NK-92 (cell line): ENCODE results near the gene INMT.

ENCODE experiments used
- DNase-seq: peaks from one replicate; lab custom pipeline; 2025; ENCODE audit not compliant: unreplicated experiment; lab: John Stamatoyannopoulos, UW

INMT gene

DNA sequence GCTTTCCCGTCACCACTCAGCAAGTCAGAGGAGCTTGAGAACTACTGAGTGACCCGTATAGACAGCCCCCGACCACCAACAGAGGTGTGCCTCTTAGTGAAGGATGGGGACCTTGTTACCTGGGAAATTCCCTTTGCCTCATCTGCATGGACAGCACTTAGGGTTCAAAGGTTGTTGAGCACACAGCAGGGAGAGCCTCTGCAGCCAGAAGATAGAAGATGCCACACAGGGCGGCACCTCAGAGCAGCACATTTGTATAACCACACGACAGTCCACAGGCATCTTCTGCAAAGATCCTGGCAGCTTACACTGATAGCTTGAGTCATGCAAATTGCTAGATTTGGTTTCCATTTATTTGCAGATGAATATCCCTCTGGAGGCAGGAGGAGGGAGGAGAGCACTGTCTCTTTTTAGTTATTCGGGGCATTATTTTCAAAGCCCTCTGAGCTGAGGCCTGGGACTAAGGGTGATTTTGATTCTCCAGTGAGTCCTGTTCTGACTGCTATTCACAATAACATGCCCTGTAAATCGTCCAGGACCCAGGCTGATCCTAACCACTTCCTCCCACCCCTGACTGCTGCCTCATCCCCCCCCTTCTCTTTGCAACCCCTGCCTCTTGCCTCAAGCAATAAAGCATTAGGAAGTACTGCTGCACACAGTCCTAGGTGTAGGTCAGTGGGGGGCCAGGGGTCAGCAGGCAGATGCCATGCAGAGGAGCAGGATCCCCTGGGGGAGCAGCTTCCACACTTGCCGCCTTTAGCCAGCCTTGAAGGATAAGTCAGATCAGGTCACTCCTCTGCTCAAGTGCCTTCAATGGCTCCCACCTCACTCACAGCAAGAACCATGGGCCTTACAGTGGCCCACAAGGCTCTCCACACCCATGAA, 24.6 kb upstream of the INMT start:
- no peak for DNase-seq

DNA sequence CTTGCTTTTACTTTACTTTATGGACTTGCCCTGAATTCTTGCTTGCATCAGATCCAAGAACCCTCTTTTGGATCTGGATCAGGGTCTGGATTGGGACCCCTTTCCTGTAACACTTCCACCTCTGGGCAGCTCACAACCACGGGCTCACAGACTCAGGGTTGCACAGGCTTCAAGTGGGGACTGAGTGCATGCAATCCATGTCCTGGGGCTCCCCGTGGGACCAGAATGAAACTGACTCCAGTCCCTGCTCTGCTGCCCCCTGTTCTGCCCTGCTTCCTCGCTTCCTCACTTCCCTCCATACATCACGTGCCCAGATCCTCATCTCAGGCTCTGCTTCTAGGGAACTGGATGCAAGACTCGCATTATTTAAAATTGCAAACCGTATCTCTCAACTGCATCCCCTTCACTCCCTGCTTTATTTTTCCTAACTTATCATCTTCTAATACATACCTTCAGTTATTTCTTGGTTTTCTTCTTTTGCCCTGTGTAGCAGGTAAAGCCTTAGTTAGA, 23.3 kb upstream of the INMT start:
- DNase-seq, result no peak

DNA sequence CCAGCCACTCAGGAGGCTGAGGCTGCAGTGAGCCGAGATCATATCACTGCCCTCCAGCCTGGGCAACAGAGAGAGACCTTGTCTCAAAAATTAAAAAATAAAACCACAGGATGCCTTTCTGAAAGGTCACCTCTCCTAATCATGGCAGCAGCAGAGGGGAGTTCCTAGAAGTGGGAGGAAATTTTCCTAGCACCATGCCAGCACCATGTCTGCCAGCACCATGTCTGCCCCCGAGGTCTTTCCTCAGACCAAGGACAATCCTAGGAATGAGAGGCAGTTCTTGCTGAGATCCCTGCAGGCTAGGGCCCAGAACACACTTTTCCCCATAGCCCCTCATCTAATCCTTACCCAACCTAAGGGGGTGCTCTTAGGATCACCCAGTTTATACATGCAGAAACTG, 22.3 kb upstream of the INMT start:
- no peak for DNase-seq

DNA sequence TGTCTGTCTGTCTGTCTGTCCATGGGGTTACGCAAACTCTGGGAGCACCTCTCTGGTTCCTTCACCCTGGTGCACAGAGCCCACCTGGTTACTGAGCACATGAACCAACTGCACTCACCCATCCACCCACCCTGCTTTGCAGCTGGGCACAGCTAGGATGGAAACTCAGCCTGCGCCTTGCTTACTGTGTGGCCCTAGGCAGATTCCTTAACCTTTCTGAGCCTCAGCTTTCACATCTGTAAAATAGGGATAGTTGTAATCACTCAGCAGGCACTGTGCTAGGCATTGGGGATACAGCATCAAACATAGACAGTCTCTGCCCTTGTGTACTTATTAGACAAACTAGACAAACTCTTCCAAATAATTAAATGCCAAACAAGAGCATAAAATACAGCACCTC, 21.8 kb upstream of the INMT start:
- DNase-seq, result no peak

DNA sequence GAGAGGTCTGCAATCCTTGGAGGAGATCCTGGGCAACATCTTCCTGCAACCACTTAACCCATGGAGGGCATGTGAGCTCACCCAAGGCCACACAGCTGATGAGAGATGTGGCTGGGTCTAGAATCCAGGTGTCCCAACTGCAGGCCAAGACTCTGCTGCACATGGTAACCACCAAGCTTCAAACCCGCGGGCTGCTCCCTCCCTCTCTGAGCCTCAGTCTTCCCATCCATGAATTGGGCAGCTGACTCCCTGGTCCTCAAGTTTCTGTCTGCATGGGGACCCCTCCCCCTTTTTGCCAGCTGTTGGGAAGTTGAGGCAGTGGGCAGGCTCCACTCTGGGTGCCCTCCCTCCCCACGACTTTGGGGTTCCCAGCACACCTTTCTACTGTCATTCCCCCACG, 20.9 kb upstream of the INMT start:
- no peak for DNase-seq

DNA sequence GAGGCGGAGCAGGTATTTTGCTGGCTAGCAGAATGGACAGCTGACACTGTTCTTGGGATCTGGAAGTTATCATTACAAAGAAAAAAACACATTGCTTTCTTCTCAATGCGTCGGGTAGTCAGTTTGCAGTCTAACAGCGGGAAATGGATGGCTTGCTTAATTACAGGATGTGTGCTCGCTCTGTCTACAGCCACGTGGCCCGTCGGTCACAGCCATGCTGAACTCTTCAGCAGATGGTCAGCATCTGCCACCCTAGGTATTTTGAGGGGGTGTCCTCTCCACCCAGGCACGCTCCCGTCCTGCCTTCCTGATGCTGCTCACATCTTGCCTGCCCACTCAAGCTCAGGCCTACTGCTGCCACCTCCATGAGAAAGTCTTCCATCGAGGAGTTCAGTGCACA, 20.4 kb upstream of the INMT start:
- no peak for DNase-seq

DNA sequence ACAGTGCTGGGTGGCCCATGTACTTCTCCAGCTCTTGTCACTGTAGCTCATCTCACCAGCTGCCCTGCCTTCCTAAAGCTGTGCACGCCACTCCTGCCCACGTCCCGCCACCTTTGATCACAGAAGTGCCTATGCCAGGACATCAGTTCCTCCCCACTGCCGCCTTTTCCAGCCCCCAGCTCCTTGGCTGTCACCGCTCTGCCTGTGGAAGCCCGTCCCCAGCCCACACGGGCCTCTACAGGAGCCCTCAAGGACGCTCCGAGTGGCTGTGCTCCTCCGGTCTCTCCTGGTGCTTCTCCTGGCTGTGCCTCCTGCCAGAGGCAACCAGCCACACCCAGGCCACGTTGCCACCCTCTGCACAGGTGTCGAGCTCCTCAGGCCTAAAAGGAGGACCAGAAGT, 19.3 kb upstream of the INMT start:
- DNase-seq, result no peak

DNA sequence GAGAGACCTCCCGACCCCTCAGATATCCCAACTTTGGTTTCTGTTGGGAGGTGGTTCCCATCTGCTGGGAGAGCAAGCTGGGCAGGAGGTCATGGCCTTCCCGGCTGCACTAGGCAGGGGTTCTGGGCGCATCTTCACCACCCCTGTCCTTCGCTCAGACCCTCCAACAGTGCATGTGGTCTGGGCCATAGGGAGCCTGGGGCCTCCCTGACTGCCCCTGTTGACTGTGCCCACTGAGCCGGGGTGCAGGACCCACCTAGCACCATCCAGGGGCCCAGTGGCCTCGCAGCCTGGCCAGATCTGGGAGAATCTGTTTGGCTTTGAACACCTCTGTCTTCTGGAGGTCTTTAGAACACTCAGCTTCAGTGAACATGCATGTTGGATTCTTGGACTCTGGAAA, 18.7 kb upstream of the INMT start:
- no peak for DNase-seq

DNA sequence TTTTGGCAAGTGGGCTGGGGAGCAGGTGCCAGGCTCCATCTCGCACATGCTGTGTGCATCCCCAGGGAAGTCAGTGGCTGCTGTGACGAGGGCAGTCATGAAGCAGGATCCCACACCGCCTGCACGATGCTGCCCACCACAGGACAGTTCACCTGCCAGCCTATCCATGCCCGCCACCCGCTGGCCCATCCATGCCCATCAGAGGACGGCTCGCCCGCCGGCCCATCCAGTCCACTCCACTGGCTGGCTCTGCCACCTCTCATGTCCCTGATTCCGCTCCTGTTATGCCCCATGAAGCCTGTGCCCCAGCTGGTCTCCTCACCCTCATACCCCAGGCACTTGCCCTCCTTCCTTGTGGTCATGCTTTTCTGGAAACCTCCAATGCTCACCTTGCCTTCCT, 18.2 kb upstream of the INMT start:
- no peak for DNase-seq

DNA sequence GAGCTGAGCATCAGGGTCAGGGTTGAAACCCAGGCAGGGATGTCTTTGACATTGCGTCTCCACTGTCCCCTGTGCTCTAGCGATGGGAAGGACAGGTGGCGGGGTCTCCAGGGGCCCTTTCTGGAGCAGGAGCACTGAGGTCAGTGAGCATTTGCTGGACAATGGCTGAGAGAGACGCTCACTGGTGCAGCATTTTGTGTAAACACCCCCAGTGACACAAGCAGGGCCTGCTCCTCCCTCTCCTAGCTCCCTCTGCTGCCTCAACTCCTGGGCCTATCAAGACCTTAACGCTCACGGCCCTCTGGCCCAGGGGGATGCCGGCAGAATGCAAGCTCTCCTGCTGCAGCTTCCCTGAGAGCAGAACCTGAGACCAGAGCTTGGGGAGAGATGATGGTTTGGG, 17.4 kb upstream of the INMT start:
- no peak for DNase-seq

DNA sequence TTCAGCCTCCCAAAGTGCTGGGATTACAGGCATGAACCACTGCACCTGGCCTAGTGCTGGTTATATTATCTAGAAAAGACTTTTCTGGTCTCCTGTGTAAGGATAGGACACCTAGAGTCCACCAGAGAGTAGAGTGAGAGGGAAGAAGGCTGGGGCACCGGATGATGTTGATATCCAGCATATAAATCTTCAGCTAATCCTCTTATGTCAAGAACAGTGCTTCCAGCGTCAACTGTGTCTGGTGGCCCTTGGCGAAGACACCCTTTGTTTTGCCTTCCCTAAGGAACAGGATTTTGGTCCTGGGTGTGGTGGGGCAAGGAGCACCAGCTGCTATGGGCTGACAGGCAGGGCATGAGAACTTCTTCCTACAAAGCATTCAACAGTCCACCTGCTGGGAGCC, 16.3 kb upstream of the INMT start:
- DNase-seq, result no peak

DNA sequence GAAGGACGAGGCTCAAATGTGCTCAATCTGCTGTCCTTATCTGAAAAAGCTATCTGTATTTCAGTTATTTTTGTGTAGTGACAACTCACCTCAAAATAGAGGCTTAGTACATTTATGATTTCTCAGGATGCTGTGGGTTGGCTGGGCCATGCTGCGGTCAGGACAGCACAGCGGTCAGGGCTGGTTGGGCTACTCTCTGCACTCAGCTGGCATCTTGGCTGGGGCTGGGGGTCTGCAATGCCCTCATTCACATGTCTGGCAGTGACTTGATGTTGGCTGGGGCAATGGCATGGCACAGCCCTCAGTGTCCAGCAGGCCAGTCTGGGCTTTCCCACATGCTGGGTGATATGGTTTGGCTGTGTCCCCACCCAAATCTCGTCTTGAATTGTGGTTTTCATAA, 15.6 kb upstream of the INMT start:
- DNase-seq, result no peak

DNA sequence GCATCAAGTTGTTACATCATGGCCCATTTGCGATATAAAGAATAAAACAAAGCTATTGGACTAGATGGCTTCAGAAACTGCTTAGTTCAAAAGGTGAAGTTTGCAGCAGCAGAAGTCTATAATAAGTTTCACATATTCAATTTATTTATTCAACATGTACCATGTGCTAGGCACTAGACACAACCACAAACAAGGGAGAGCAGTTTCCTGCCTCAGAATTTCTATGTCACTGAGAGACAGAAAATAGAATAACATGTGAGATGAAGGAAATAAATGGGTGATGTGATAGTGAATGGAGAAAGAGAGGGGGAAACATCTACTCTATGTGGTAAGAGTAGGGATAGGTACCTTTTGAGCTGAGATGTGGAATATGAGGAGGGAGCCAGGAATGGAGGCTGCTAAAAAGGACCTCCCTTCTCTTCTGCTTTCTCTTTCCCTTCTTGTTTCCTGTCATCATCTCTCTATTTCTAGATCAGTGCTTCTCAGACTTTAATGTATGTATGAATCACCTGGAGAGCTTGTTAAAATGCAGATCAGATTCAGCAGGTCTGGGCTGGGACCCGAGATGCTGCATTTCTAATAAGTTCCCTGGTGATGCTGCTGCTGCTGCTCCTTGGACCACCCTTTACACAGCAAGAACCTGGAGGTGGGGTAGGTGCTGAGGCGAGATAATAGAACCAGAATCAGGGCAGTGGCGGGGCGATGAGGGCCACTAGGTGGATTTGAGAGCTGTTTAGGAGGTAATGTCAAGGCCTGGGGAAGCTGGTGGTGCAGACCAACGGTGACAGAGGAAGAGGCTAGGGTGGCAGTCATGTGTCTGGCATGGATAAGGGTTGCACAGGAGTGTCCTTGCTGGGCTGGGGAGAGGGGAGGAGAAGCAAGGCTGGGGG, 13.7 kb upstream of the INMT start:
- DNase-seq, result no peak

DNA sequence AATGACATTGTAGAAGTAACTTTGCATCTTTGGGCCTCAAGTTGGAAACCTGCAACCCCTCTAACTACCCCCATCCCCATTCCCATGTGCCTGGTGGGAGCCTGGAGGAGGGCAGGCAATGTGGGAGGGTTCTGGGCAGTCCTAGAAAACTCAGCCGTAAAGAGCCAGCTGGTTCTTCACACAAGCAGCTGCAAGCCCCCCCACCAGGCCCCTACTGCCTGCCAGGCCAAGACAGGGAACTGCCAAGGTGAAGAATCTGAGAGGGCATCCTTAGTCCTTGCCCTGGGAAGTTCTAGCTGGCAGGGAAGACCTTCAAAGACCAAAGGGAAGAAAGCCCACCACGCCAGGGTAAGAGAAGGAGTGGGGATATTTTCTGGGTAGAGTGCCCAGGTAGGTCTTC, 12.2 kb upstream of the INMT start:
- no peak for DNase-seq

DNA sequence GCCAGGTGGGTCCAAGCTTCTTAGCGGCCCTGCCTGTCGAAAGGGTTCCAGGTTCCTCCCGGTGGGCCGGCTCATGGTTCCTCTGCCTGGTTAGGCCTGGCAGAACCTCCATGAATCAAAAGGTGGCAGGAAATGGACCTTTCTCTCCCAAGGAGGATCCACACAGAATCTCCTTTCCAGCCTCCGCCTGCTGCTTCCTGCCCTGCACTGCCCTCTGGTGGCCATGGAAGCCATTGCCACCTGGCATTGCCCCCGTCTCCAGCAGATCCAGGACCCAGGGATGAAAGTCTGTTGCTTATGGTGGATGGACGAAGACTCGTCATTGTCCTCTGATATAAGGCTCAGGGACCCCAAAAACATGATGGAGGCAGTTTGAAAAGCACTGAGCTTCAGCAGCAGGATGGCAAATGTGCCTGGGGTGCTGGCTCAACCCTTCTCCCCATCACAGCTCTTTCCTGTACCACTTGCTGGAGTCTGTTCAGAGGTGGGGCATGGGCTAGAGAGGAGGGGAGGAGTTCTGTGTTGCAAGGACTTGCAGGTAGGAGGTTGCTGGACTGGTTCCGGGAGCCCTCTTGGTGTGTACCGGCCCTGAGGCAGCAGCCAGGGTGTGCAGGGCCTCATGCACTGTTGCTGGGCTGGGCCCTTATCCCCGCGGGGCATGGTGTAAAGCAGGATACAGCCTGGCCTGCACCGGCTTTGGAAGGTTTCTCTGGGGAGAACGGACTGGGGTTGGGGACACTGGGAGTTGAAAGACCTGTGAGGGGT, 11.3 kb upstream of the INMT start:
- no peak for DNase-seq

DNA sequence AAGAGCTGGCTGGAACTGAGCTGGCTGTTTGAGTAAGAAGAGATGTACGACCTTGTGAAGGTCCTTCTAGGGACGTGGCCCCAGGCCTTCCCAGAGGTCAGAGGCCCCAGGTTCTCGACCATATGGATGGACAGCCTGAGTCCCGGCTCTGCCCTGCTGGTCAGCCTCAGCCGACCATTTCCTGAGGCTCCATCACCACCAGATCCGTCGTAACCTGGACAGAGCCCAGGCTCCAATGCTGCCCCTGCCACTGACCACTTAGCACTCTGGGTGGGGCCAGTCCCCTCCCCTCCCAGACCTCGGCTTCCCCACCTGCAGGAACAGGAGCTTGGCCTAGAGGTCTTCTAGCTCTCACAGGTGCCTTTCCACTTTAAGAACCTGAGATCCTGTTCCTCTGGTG, 10.6 kb upstream of the INMT start:
- DNase-seq, result no peak

DNA sequence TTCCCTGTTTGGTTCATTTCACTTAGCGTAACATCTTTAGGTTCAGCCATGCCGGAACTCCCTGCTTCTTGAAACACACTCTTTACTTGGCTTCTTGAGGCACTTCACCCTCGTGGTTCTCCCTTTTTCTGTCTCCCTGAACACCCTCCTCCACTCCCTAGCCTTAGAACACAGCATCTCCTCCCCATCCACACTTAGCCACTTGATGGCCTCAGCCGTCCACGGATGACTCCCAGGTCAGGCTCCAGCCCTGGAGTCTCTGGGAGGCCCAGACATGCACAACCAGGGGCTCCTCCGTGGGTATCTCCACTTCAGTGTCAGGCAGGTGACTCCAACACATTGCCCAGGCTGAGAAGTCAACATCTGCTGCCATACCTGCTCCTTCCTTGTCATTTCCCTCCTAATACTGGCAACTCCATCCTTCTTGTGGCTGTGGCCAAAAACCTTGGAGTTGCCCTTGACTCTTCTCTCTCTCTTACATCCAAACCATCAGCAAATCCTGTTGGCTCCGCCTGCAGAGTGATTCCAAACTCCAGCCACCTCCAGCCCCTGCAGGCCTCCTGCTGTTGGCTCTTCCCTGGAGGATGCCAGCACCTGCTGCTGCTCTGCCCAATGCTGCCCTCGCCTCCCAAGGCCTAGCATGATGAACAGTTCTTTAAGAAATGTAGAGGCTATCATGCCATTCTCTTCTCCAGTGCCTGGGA, 8.4 kb upstream of the INMT start:
- no peak for DNase-seq

DNA sequence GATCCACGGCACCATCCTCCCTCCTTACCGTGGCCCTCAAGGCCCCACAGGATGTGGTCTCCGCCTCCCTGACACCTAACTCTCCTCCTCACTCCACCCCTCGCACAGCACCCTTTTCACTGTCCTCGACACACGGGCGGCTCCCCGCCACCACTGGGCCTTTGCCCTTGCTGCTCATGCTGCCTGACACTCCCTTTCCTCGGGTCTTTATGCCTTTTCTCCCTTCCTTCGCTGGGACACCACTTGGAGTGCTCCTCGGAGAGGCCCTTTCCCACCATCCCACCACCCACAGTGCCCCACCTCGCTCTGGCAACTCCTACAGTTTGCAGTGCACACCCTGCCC, 7.9 kb upstream of the INMT start:
- DNase-seq, result no peak

DNA sequence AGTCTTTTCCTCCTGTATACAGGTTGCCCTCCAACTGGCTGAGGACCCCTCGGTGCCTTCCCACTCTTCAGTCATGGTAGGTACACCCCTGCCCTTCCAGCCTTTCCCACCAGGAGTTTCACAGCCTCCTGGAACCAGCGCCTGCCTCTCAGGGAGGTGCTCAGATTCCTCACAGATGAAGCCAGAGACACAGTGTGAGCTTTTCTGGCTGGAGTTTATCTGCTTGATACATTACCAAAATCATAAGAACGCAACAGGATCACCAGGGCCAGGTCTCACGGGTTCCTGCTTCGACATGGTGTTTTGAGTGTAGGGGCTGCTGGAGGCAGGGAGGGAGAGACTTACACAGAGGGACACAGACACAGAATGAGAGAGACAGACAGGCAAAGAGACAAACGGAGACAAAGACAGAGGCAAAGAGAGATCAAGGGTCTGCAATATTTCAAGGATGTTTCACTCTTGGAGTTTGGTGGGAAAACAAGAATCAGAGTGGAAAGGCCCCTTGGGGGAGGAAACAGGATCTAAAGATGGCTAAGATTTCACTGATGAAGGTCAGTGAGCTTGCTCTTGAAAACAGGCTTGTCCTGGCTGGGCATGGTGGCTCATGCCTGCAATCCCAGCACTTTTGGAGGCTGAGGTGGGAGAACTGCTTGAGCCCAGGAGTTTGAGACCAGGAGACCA, 6.5 kb upstream of the INMT start:
- no peak for DNase-seq

DNA sequence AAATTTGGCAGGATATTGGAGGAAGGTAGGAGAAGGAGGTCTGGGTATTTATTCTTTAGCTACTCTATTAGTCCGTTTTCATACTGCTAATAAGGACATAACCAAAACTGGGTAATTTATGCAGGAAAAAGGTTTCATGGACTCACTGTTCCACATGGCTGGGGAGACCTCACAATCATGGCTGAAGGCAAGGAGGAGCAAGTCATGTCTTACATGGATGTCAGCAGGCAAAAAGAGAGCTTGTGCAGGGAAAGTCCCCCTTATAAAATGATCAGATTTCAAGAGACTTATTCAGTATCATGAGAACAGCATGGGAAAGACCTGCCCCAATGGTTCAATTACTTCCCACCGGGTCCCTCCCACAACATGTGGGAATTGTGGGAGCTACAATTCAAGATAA, 1.9 kb upstream of the INMT start:
- DNase-seq, result no peak
